Measurements from ENCODE around the gene SLC13A3.

The SLC13A3 gene

GRCh38 chr20:46638134-46638897, 12.9 kb downstream of the SLC13A3 start:
- TF ChIP-seq ZFX (IDR thresholded peaks at IDR 0.05) (no peak), CTCF (conservative IDR thresholded peaks at IDR 0.05) (no peak)
- no peak overlapping the region for H3K27ac ChIP-seq

- H3K27ac ChIP-seq = no peak overlapping the region
- no peak for TF ChIP-seq ZFX (IDR thresholded peaks at IDR 0.05)
- no peak for TF ChIP-seq CTCF (conservative IDR thresholded peaks at IDR 0.05)
Observed at GRCh38 chr20:46637427-46638133, 13.7 kb downstream of the SLC13A3 start.

GRCh38 chr20:46637020-46637419, 14.2 kb downstream of the SLC13A3 start:
- TF ChIP-seq CTCF (conservative IDR thresholded peaks at IDR 0.05) = no peak
- no peak for TF ChIP-seq ZFX (IDR thresholded peaks at IDR 0.05)
- H3K27ac ChIP-seq = no peak overlapping the region

GRCh38 chr20:46636514-46636913, 14.7 kb downstream of the SLC13A3 start:
- H3K27ac ChIP-seq = no peak overlapping the region
- no peak for TF ChIP-seq ZFX (IDR thresholded peaks at IDR 0.05)
- no peak for TF ChIP-seq CTCF (conservative IDR thresholded peaks at IDR 0.05)

- H3K27ac ChIP-seq = no peak overlapping the region
- no peak for TF ChIP-seq ZFX (IDR thresholded peaks at IDR 0.05)
- TF ChIP-seq CTCF (conservative IDR thresholded peaks at IDR 0.05) = no peak
Observed at GRCh38 chr20:46635514-46636136, 15.6 kb downstream of the SLC13A3 start.

- no peak for TF ChIP-seq CTCF (conservative IDR thresholded peaks at IDR 0.05)
- TF ChIP-seq ZFX (IDR thresholded peaks at IDR 0.05) = no peak
Observed at GRCh38 chr20:46634528-46634927, 16.7 kb downstream of the SLC13A3 start.

More at GRCh38 chr20:46634528-46634927, 16.7 kb downstream of the SLC13A3 start:
- H3K27ac ChIP-seq = no peak overlapping the region

Data from C4-2B (cell line).